Activated T-cell treated with anti-CD3 and anti-CD28 coated beads, Interleukin-2, amount 50 U/mL, for 24 hours (primary cell): Measurements from ENCODE around the gene NUP93.
A peak's percentile ranks its signal among the peaks of the same experiment; 100 is the strongest.

ENCODE experiments used
- DNase-seq: peaks from one replicate; pipeline ENCODE4 v3.0.0-alpha.2; 2020
- H3K27ac Mint-ChIP-seq: 2 replicates; pipeline ENCODE4 v1.8.0; 2020; ENCODE audit warnings: mild to moderate bottlenecking, mixed read lengths
- H3K27me3 Mint-ChIP-seq: 2 replicates; pipeline ENCODE4 v1.8.0; 2020; ENCODE audit warnings: mixed read lengths
- H3K36me3 Mint-ChIP-seq: 2 replicates; pipeline ENCODE4 v1.8.0; 2020; ENCODE audit warnings: low read depth, mixed read lengths
- H3K4me1 Mint-ChIP-seq: 2 replicates; pipeline ENCODE4 v1.8.0; 2020; ENCODE audit warnings: low read depth, mixed read lengths
- H3K4me3 Mint-ChIP-seq: 2 replicates; pipeline ENCODE4 v1.8.0; 2020; ENCODE audit warnings: mild to moderate bottlenecking, moderate library complexity, mixed read lengths
- H3K9me3 Mint-ChIP-seq: 2 replicates; pipeline ENCODE4 v1.8.0; 2020; ENCODE audit warnings: mixed read lengths

Gene NUP93

DNA sequence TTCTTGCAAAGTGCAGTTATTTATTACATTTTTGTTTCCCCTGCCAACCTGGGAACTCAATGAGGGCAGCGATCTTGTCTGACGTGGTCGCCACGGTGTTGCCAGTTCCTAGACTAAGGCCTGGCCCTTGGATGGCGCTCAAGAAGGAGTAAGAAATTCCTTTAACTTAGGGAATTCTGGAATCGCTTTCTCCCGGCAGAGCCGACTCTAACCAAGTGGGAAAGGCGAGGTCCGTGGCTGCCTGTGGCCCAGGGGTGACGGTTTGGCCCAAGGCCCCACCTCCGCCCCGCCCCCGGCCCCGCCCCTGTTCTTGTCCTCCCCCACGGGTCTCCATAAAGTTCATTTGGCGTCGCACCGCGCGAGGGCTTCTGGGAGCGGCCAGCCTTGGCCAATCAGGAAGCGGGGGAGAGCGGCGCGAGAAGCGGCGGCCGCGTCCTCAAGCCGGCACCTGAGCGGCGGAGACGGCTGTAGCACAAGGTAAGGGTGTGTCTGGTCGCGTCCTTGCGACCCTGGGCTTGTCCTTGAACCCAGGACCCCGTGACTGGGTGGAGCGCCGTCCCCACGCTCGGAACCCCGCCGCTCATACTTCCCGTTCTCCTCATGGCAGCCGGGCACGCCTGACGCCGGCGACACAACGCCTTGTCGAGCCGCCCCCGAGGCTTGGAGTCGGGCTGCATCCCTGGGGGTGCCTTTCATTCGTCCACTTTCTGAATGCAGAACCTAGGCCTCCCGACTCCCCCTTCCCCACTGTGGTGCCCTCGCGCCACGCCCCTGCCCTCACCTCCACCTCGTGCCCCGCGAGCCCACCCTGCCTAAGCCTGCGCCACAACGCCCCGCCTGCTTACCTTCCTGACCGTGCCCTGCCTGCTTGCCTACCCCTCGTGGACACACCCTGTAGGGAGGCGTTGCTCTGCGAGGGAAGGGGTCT lies at the start of gene NUP93:
Gene NUP93 (plus strand): TSS at position 395 of the 928 bp plus-strand sequence. CDS start 18,119 bp downstream, outside the sequence.
- H3K4me3 Mint-ChIP-seq: no peak within 1 kb of the TSS
- H3K27ac Mint-ChIP-seq: peak within 1 kb of the TSS; percentile 84
- peak; percentile 90 for DNase-seq
- peaks cover 10% of the 10 kb centered on the region for H3K36me3 Mint-ChIP-seq
- peaks cover 22% of the 10 kb centered on the region for H3K4me1 Mint-ChIP-seq
- no peaks in the 10 kb centered on the region for H3K9me3 Mint-ChIP-seq
- no peaks in the 10 kb centered on the region for H3K27me3 Mint-ChIP-seq

- Mint-ChIP-seq H3K27ac (peak within 1 kb of the TSS; percentile 94), H3K27me3 (no peaks in the 10 kb centered on the region), H3K4me1 (peaks cover 29% of the 10 kb centered on the region), H3K4me3 (peak within 1 kb of the TSS; percentile 93), H3K9me3 (peaks cover 2% of the 10 kb centered on the region), H3K36me3 (peaks cover 28% of the 10 kb centered on the region)
- peak; percentile 94 for DNase-seq
These were observed 47.8 kb upstream of the NUP93 start, which contains the start of gene MT1X for GRCh38 chr16:56681939-56682702. Gene MT1X (plus strand): TSS chr16:56682470. CDS start chr16:56682541, 71 bp downstream.

DNA sequence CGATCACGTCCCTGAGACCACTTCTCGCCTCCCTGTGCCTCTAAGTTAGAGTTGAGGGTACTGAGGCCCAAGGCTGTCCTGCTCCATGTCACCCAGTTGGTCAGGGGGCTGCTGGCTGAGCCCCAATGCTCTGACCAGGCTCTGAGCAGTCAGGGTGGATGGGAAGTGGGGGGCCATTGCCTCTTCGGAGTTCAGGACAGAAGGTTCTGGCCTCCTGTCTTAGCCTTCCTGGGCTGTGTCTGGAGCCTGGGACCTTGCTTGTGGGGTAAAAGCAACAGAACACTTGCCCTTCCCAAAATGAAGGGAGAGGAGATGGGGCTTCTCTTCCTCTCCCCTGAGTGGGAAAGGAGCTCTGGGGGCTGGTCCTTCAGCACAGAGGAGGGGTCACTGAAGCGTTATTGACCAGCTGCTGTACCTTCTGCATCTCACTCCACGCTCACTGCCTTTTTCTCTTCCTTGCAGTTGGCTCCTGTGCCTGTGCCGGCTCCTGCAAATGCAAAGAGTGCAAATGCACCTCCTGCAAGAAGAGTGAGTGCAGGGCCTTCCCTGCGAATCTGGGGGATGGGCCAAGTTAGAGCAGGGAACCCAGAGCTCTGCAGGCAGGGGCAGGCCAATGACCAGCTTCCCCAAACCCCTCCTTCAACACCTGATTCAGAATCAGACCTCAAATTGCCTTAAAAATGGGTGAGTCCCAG lies 47.1 kb upstream of the NUP93 start:
- H3K4me3 Mint-ChIP-seq: peak overlapping the region; percentile 93
- peak overlapping the region; percentile 94 for H3K27ac Mint-ChIP-seq
- H3K27me3 Mint-ChIP-seq: no peaks in the 10 kb centered on the region
- peaks cover 2% of the 10 kb centered on the region for H3K9me3 Mint-ChIP-seq
- peaks cover 29% of the 10 kb centered on the region for H3K4me1 Mint-ChIP-seq
- peaks cover 28% of the 10 kb centered on the region for H3K36me3 Mint-ChIP-seq
- no peak for DNase-seq

DNA sequence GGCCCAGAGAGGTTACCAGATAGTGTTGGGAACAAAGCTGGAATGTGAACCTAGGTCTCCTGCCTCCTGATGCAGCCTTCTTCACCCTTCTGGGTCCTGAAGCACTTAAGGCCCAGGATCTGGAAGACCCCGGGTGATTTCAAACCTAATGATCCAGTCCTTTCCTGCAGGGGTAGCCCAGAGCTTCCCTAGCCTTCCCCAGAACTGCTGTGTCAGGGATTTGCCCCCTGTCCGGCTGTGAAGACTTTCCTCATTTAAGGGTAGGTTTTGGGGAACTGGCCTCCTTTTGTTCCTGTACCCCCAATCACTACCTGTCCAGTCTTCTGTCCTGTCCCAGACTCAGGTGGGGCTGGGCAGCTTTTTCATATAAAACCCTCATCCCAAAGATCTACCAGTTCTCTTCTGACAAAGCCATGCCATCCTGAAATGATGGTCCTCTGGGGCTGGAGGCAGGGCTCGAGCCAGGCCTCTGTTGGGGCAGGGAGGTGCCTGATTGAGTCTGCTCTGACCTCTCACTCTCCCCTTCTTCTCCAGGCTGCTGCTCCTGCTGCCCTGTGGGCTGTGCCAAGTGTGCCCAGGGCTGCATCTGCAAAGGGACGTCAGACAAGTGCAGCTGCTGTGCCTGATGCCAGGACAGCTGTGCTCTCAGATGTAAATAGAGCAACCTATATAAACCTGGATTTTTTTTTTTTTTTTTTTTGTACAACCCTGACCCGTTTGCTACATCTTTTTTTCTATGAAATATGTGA lies 46.3 kb upstream of the NUP93 start:
- no peak for DNase-seq
- no peaks in the 10 kb centered on the region for H3K27me3 Mint-ChIP-seq
- H3K36me3 Mint-ChIP-seq: peaks cover 28% of the 10 kb centered on the region
- peaks cover 29% of the 10 kb centered on the region for H3K4me1 Mint-ChIP-seq
- peaks cover 2% of the 10 kb centered on the region for H3K9me3 Mint-ChIP-seq
- peak overlapping the region; percentile 2 for H3K27ac Mint-ChIP-seq
- peak overlapping the region; percentile 93 for H3K4me3 Mint-ChIP-seq

DNA sequence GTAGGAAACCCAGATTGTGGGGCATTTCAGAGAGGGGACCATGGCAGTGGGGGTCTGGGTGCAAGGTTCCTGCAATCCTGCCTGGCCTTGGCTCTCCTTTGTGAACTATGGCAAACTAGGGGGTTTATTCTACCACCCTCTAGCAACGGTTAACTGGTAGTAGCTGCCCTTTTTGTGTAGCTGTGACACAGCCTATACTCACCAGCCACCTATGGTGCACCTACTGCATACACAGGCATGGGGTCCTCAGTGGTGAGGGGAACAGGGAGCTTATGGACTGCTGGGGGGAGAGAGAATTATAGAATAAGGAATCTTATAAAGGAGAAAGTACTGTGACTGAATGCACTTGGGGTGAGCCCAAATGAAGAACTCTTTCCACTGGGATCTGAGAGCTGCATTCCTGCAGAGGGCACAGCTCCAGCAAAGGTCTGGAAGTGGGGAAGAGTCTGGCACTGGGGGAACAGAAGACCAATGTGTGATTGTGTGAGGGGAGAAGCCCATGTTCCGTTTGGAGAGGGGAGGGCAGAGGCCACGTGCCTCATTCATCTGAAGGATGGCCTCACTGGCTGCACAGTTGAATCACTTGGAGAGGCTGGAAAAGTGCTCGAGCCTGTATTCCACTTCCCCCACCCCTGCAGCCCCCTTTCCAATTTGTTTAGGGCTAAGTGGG lies 45.5 kb upstream of the NUP93 start:
- Mint-ChIP-seq H3K36me3 (peaks cover 28% of the 10 kb centered on the region), H3K9me3 (peaks cover 2% of the 10 kb centered on the region), H3K27ac (no peak overlapping the region), H3K27me3 (no peaks in the 10 kb centered on the region), H3K4me3 (peak overlapping the region; percentile 93), H3K4me1 (peaks cover 29% of the 10 kb centered on the region)
- no peak for DNase-seq

GRCh38 chr16:56684926-56685590 lies 44.9 kb upstream of the NUP93 start:
- Mint-ChIP-seq H3K9me3 (peaks cover 2% of the 10 kb centered on the region), H3K4me1 (peaks cover 24% of the 10 kb centered on the region), H3K36me3 (peaks cover 28% of the 10 kb centered on the region), H3K27ac (no peak overlapping the region), H3K27me3 (no peaks in the 10 kb centered on the region), H3K4me3 (no peak overlapping the region)
- no peak for DNase-seq

DNA sequence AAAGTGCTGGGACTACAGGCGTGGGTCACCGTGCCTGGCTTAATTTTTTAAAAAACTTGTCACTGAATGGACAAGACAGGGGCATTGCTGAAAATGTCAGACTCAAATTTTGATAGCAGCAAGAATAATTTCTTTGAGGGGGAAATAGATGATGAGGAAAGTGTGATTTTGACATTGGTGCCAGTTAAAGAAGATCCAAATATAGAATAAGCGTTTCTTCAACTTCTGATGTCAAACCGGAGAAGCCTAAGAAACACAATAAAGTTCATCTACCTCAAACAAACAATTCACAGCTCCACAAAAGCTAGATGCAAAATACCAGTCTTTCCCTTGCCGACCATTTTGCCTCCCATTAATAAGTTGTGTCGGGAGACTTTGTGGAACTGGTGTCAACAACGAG lies 43.2 kb upstream of the NUP93 start:
- Mint-ChIP-seq H3K27ac (no peak overlapping the region), H3K9me3 (peaks cover 2% of the 10 kb centered on the region), H3K36me3 (peaks cover 28% of the 10 kb centered on the region), H3K27me3 (no peaks in the 10 kb centered on the region), H3K4me1 (peaks cover 20% of the 10 kb centered on the region), H3K4me3 (no peak overlapping the region)
- DNase-seq: no peak

GRCh38 chr16:56688762-56689161 lies 41.2 kb upstream of the NUP93 start:
- Mint-ChIP-seq H3K4me3 (no peak overlapping the region), H3K36me3 (peaks cover 20% of the 10 kb centered on the region), H3K27ac (no peak overlapping the region), H3K4me1 (peaks cover 8% of the 10 kb centered on the region), H3K27me3 (no peaks in the 10 kb centered on the region), H3K9me3 (peaks cover 2% of the 10 kb centered on the region)
- no peak for DNase-seq

GRCh38 chr16:56689171-56689570 lies 40.8 kb upstream of the NUP93 start:
- Mint-ChIP-seq H3K9me3 (peaks cover 2% of the 10 kb centered on the region), H3K27me3 (no peaks in the 10 kb centered on the region), H3K4me1 (peaks cover 4% of the 10 kb centered on the region), H3K36me3 (peaks cover 16% of the 10 kb centered on the region), H3K4me3 (no peak overlapping the region), H3K27ac (no peak overlapping the region)
- DNase-seq: no peak

DNA sequence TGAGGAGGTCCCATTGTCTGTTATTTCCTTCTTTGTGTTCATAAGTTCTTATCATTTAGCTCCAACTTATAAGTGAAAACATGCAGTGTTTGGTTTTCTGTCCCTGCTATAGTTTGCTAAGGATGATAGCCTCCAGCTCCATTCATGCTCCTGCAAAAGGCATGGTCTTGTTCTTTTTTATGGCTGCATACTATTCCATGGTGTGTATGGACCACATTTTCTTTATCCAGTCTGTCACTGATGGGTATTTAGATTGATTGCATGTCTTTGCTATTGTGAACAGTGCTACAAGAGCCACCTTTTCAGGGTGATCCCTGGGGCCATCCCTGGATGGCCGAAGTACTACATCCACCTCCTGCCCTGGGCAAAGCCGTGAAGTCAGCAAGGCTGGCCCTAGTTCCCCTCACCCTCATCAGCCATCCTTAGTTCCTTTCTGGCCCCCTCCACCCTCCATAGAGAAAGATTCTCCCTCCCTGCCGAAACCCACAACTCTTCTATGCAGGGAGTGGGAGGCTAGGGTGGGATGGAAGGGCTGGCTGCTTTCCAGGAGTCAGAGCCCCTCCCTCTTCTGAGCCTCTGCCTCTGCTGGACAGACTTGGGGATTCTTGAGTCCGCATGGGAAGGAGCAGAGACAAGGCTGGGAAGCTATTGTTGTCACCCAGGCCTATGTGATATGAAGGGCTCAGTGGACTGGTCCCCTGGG lies 39.4 kb upstream of the NUP93 start:
- H3K4me1 Mint-ChIP-seq: no peaks in the 10 kb centered on the region
- peaks cover 12% of the 10 kb centered on the region for H3K36me3 Mint-ChIP-seq
- H3K9me3 Mint-ChIP-seq: peaks cover 2% of the 10 kb centered on the region
- DNase-seq: no peak
- no peaks in the 10 kb centered on the region for H3K27me3 Mint-ChIP-seq
- no peak overlapping the region for H3K4me3 Mint-ChIP-seq
- H3K27ac Mint-ChIP-seq: no peak overlapping the region

GRCh38 chr16:56691885-56692284 lies 38.0 kb upstream of the NUP93 start:
- no peak overlapping the region for H3K4me3 Mint-ChIP-seq
- H3K4me1 Mint-ChIP-seq: no peaks in the 10 kb centered on the region
- peak; percentile 6 for DNase-seq
- H3K27me3 Mint-ChIP-seq: no peaks in the 10 kb centered on the region
- H3K36me3 Mint-ChIP-seq: peaks cover under 1% of the 10 kb centered on the region
- no peak overlapping the region for H3K27ac Mint-ChIP-seq
- no peaks in the 10 kb centered on the region for H3K9me3 Mint-ChIP-seq

- H3K4me1 Mint-ChIP-seq: no peaks in the 10 kb centered on the region
- no peaks in the 10 kb centered on the region for H3K36me3 Mint-ChIP-seq
- no peak overlapping the region for H3K27ac Mint-ChIP-seq
- no peaks in the 10 kb centered on the region for H3K9me3 Mint-ChIP-seq
- no peaks in the 10 kb centered on the region for H3K27me3 Mint-ChIP-seq
- H3K4me3 Mint-ChIP-seq: no peak overlapping the region
- DNase-seq: peak; percentile 21
These were observed 34.7 kb upstream of the NUP93 start for GRCh38 chr16:56695246-56695645.
